Measurements from ENCODE around the gene PSMB2. TPM values are rescaled to one million over a fixed set of nuclear protein-coding genes. Genes with fewer than 3 reads are reported as not detected.
A peak's percentile ranks its signal among the peaks of the same experiment; 100 is the strongest.

Gene PSMB2
- total RNA-seq, 2 experiments from 2014 or later, result 28.7 to 86.3 TPM

- Histone ChIP-seq H4K20me1 (ENCODE audit: insufficient read depth, low read length) (no peaks in the 10 kb centered on the region), H3K79me2 (ENCODE audit: insufficient read depth, low read depth, low read length) (peaks cover 11% of the 10 kb centered on the region; the same call in 1 of the 2 replicates), H3K4me3 (ENCODE audit: low read depth, low read length, poor library complexity, severe bottlenecking) (peak overlapping the region; percentile 99), H2AFZ (ENCODE audit: low read length) (no peak overlapping the region), H3K9me2 (ENCODE audit: insufficient read depth, low read length) (no peaks in the 10 kb centered on the region), H3K4me2 (ENCODE audit: low read length) (peak overlapping the region; percentile 97), H3K27ac (ENCODE audit: low read depth, low read length, poor library complexity, severe bottlenecking) (no peak overlapping the region), H3K4me1 (ENCODE audit: insufficient read depth, low read length, poor library complexity, severe bottlenecking) (peaks cover 25% of the 10 kb centered on the region), H3K9me3 (ENCODE audit: low read length) (no peaks in the 10 kb centered on the region), H3K36me3 (ENCODE audit: insufficient read depth, low read length) (peaks cover 33% of the 10 kb centered on the region)
- intact Hi-C loops (cut with micrococcal nuclease; ENCODE audit: unreplicated experiment), result loop anchor here (5.0 kb wide), 1 partner anchor 49 kb away; no protein-coding TSS in a partner anchor
- no peak for DNase-seq (ENCODE audit: low spot score)
- POLR2A ChIA-PET, result interaction anchor here (0.6 to 0.8 kb wide), 5 partner anchors 13 to 1988 kb away, joined by 3 read pairs; no protein-coding TSS in a partner anchor
- no peak for TF ChIP-seq CTCF (conservative IDR thresholded peaks at IDR 0.05; ENCODE audit: low read length)
- TF ChIP-seq EZH2phosphoT487 (IDR thresholded peaks at IDR 0.05; ENCODE audit: borderline replicate concordance, low read depth, low read length), result no peak
- TSS peak; percentile 42 for BruUV-seq (replicated peaks)
- CTCF ChIA-PET (ENCODE audit: unreplicated experiment), result interaction anchor here (0.9 to 1.5 kb wide), 4 partner anchors 9 to 171 kb away, joined by 3 read pairs; no protein-coding TSS in a partner anchor
Observed at GRCh38 chr1:35555601-35556477, 85.5 kb downstream of the PSMB2 start.

GRCh38 chr1:35555212-35555584 lies 86.1 kb downstream of the PSMB2 start:
- intact Hi-C loops (cut with micrococcal nuclease; ENCODE audit: unreplicated experiment), result loop anchor here (5.0 kb wide), 1 partner anchor 48 kb away; no protein-coding TSS in a partner anchor
- no peak for TF ChIP-seq CTCF (conservative IDR thresholded peaks at IDR 0.05; ENCODE audit: low read length)
- no peak for TF ChIP-seq EZH2phosphoT487 (IDR thresholded peaks at IDR 0.05; ENCODE audit: borderline replicate concordance, low read depth, low read length)
- H3K4me2 ChIP-seq (ENCODE audit: low read length), result no peak overlapping the region; the same call in 1 of the 2 replicates
- ChIA-PET POLR2A (interaction anchor here (0.6 kb wide), 1 partner anchor 1989 kb away, joined by 3 read pairs; no protein-coding TSS in a partner anchor), CTCF (ENCODE audit: unreplicated experiment) (interaction anchor here (1.1 to 1.2 kb wide), 2 partner anchors 9 to 160 kb away, joined by 3 read pairs; no protein-coding TSS in a partner anchor)
- H3K9me2 ChIP-seq (ENCODE audit: insufficient read depth, low read length), result no peaks in the 10 kb centered on the region
- peaks cover 11% of the 10 kb centered on the region; the same call in 1 of the 2 replicates for H3K79me2 ChIP-seq (ENCODE audit: insufficient read depth, low read depth, low read length)
- no peaks in the 10 kb centered on the region for H4K20me1 ChIP-seq (ENCODE audit: insufficient read depth, low read length)
- no TSS peak for BruUV-seq (replicated peaks)
- no peak overlapping the region for H3K27ac ChIP-seq (ENCODE audit: low read depth, low read length, poor library complexity, severe bottlenecking)
- no peak overlapping the region for H2AFZ ChIP-seq (ENCODE audit: low read length)
- no peak overlapping the region for H3K4me3 ChIP-seq (ENCODE audit: low read depth, low read length, poor library complexity, severe bottlenecking)
- DNase-seq (ENCODE audit: low spot score), result no peak
- no peaks in the 10 kb centered on the region for H3K9me3 ChIP-seq (ENCODE audit: low read length)
- peaks cover 37% of the 10 kb centered on the region for H3K36me3 ChIP-seq (ENCODE audit: insufficient read depth, low read length)
- peaks cover 25% of the 10 kb centered on the region for H3K4me1 ChIP-seq (ENCODE audit: insufficient read depth, low read length, poor library complexity, severe bottlenecking)
